Right atrium auricular region (tissue), 2 donors: ENCODE measurements around the gene SETDB1. TPM values are rescaled to one million over a fixed set of nuclear protein-coding genes. Genes with fewer than 3 reads are reported as not detected.
A peak's percentile ranks its signal among the peaks of the same experiment; 100 is the strongest.
"Not testable (repeated sequence)": the region's sequence is repeated elsewhere in the genome, so short reads cannot be mapped to it uniquely, and the experiment has no call there.

ENCODE experiments used
- DNase-seq: peaks from one replicate; pipeline ENCODE4 v3.0.0-alpha.2; 2019; ENCODE audit warnings: low spot score
- H3K27ac ChIP-seq, 2 donors: fragments of 200-600 bp; sonication (generic); 1 replicate in 1 of 2; 2 replicates in 1 of 2; pipeline ENCODE4 v1.5.1; 2016 to 2019
- H3K27me3 ChIP-seq, 2 donors: fragments of 200-600 bp; sonication (generic); one replicate each; pipeline versions ENCODE4 v1.5.1 to v1.6.0; 2017 to 2019
- H3K36me3 ChIP-seq: fragments of 200-600 bp; sonication (generic); one replicate; pipeline ENCODE4 v1.5.1; 2016
- H3K4me1 ChIP-seq, 2 donors: fragments of 200-600 bp; sonication (generic); one replicate each; pipeline versions ENCODE4 v1.5.1 to v1.6.0; 2017 to 2019
- H3K4me3 ChIP-seq, 2 donors: fragments of 200-600 bp; sonication (generic); 1 replicate in 1 of 2; 2 replicates in 1 of 2; pipeline ENCODE4 v1.5.1; 2017 to 2019; ENCODE audit warnings: mild to moderate bottlenecking in 1 of 2, moderate library complexity in 1 of 2
- H3K9me3 ChIP-seq, 2 donors: fragments of 200-600 bp; sonication (generic); one replicate each; pipeline ENCODE4 v1.5.1; 2019
- CTCF ChIP-seq, 2 donors: fragments of 200-600 bp; sonication (generic); IDR thresholded peaks; one replicate each; pipeline ENCODE4 v1.5.1; 2019; ENCODE audit warnings: antibody characterized with exemption in 2 of 2
- total RNA-seq, 2 donors: library from RNA; depleted of rRNA; stranded (reverse); fragments of >200 nt; gene quantifications; one replicate each; pipeline ENCODE4 v1.1.0, GENCODE V29; 2016

The SETDB1 gene
- total RNA-seq = 10 to 100 TPM; 18.6 to 18.9 TPM

- peak in 1 of 2 donors; percentile 41 for TF ChIP-seq CTCF (IDR thresholded peaks at IDR 0.05)
- Histone ChIP-seq H3K9me3 (no peaks in the 10 kb centered on the region), H3K27me3 (no peaks in the 10 kb centered on the region), H3K36me3 (peaks cover 34% of the 10 kb centered on the region), H3K4me3 (peak within 1 kb of the TSS; percentile 74 to 90), H3K27ac (peak within 1 kb of the TSS; percentile 86 to 87), H3K4me1 (peaks cover 0 to 8% of the 10 kb centered on the region in 2 donors)
- DNase-seq = peak; percentile 96
Measured at GRCh38 chr1:150926097-150926741, at the start of gene SETDB1. Gene SETDB1 (plus strand): TSS chr1:150926363. CDS start chr1:150927715, 1,352 bp downstream.

- not testable (repeated sequence) for DNase-seq, H3K36me3 ChIP-seq, H3K9me3 ChIP-seq, H3K4me3 ChIP-seq, H3K27me3 ChIP-seq
- Histone ChIP-seq H3K27ac (peak overlapping the region in 1 of 2 donors; percentile 8), H3K4me1 (peaks cover 0 to 15% of the 10 kb centered on the region in 2 donors)
Measured at GRCh38 chr1:150878931-150879330, 47.2 kb upstream of the SETDB1 start.

- peak overlapping the region; percentile 33 to 63 for H3K27ac ChIP-seq
- no peak overlapping the region for H3K4me3 ChIP-seq
- H3K9me3 ChIP-seq = no peaks in the 10 kb centered on the region
- no peak for TF ChIP-seq CTCF (IDR thresholded peaks at IDR 0.05)
- H3K36me3 ChIP-seq = no peaks in the 10 kb centered on the region
- no peaks in the 10 kb centered on the region for H3K27me3 ChIP-seq
- H3K4me1 ChIP-seq = no peaks in the 10 kb centered on the region
- no peak for DNase-seq
Measured at GRCh38 chr1:150881331-150882070, 44.7 kb upstream of the SETDB1 start.

- not testable (repeated sequence) for H3K4me1 ChIP-seq, DNase-seq, H3K4me3 ChIP-seq, H3K9me3 ChIP-seq, H3K27me3 ChIP-seq, H3K36me3 ChIP-seq, H3K27ac ChIP-seq
Measured at GRCh38 chr1:150883121-150883520, 43.0 kb upstream of the SETDB1 start.

GRCh38 chr1:150887018-150887417, 39.1 kb upstream of the SETDB1 start, which contains the start of gene CTXND2:
Gene CTXND2 (plus strand): TSS chr1:150887136. CDS start chr1:150912315, 25,179 bp downstream.
- no peaks in the 10 kb centered on the region for H3K4me1 ChIP-seq
- H3K36me3 ChIP-seq = no peaks in the 10 kb centered on the region
- no peak for TF ChIP-seq CTCF (IDR thresholded peaks at IDR 0.05)
- DNase-seq = no peak
- H3K4me3 ChIP-seq = no peak within 1 kb of the TSS
- H3K9me3 ChIP-seq = no peaks in the 10 kb centered on the region
- no peak within 1 kb of the TSS for H3K27ac ChIP-seq
- no peaks in the 10 kb centered on the region for H3K27me3 ChIP-seq

- Histone ChIP-seq H3K27me3 (no peaks in the 10 kb centered on the region), H3K9me3 (no peaks in the 10 kb centered on the region), H3K27ac (no peak overlapping the region), H3K4me1 (no peaks in the 10 kb centered on the region), H3K36me3 (no peaks in the 10 kb centered on the region), H3K4me3 (no peak overlapping the region)
- no peak for TF ChIP-seq CTCF (IDR thresholded peaks at IDR 0.05)
- no peak for DNase-seq
Measured at GRCh38 chr1:150888727-150889126, 37.4 kb upstream of the SETDB1 start.
